BE2C (cell line): Measurements from ENCODE around the gene COL3A1.

ENCODE experiments used
- DNase-seq: peaks from one replicate; pipeline ENCODE4 v3.0.0-alpha.2; 2020
- H3K27me3 ChIP-seq: fragments of 250-450 bp; sonication (Bioruptor Pico); 2 replicates; pipeline ENCODE4 v1.5.1; 2020; ENCODE audit warnings: mild to moderate bottlenecking
- H3K36me3 ChIP-seq: fragments of 250-450 bp; sonication (Bioruptor Pico); 2 replicates; pipeline ENCODE4 v1.5.1; 2020; ENCODE audit warnings: mild to moderate bottlenecking
- H3K4me1 ChIP-seq: fragments of 250-450 bp; sonication (Bioruptor Pico); 2 replicates; pipeline ENCODE4 v1.5.1; 2020
- H3K4me3 ChIP-seq: 2 replicates; pipeline ENCODE4 v1.5.1; 2011; ENCODE audit warnings: low read depth, low read length
- H3K9me3 ChIP-seq: fragments of 250-450 bp; sonication (Bioruptor Pico); 2 replicates; pipeline ENCODE4 v1.5.1; 2020
- CTCF ChIP-seq: IDR thresholded peaks from 2 replicates; pipeline ENCODE4 v1.5.1; 2012; ENCODE audit warnings: mild to moderate bottlenecking, low read depth, low read length

The COL3A1 gene

GRCh38 chr2:188949046-188949818 is 24.9 kb upstream of the COL3A1 start:
- no peak for DNase-seq
- no peaks in the 10 kb centered on the region for H3K27me3 ChIP-seq
- H3K9me3 ChIP-seq, result no peaks in the 10 kb centered on the region
- TF ChIP-seq CTCF, result no peak
- H3K4me1 ChIP-seq, result no peaks in the 10 kb centered on the region
- H3K36me3 ChIP-seq, result no peaks in the 10 kb centered on the region
- H3K4me3 ChIP-seq, result no peak overlapping the region

DNA sequence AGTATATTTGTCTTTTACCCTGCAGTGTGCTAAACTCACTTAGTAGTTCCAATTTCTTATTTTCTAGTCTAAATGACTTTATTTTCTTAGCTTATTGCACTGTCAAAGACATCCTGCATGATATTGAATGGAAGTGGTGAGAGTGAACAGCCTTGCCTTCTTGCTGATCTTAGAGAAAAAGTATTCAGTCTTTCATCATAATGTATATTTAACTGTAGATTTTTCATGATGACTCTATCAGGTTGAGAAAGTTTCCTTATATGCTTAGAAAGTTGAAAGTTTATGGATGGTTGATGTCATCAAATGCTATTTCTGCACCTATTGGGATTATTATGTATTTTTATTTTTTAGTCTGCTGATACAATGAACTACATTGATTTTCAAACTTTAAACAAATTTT is 21.3 kb upstream of the COL3A1 start:
- no peaks in the 10 kb centered on the region for H3K36me3 ChIP-seq
- no peaks in the 10 kb centered on the region for H3K27me3 ChIP-seq
- H3K4me3 ChIP-seq, result no peak overlapping the region
- no peak for DNase-seq
- TF ChIP-seq CTCF, result no peak
- no peaks in the 10 kb centered on the region for H3K9me3 ChIP-seq
- H3K4me1 ChIP-seq, result no peaks in the 10 kb centered on the region

DNA sequence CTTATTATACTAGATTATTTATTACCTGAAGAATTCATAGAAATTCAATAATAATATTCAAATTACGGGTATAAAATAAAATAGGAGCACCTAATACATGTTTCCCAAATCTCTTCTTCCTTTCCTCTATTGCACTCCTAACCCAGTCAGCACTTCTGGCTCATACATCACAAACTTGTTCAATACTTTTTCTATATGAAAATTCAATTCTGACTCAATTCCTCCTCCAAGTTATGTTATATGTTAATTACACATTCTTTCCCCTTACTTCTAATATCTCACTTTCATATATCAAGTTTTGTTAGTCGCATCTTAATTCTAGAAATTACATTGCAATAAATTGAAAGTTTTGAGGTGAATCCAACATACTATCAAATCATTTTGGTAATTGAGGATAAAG is 17.9 kb upstream of the COL3A1 start:
- no peaks in the 10 kb centered on the region for H3K36me3 ChIP-seq
- no peaks in the 10 kb centered on the region for H3K9me3 ChIP-seq
- no peak for TF ChIP-seq CTCF
- H3K27me3 ChIP-seq, result no peaks in the 10 kb centered on the region
- no peak overlapping the region for H3K4me3 ChIP-seq
- no peaks in the 10 kb centered on the region for H3K4me1 ChIP-seq
- no peak for DNase-seq

- Histone ChIP-seq H3K9me3 (no peaks in the 10 kb centered on the region), H3K27me3 (no peaks in the 10 kb centered on the region), H3K4me3 (no peak overlapping the region), H3K4me1 (no peaks in the 10 kb centered on the region), H3K36me3 (no peaks in the 10 kb centered on the region)
- TF ChIP-seq CTCF, result no peak
- DNase-seq, result no peak
Observed at GRCh38 chr2:188956961-188957360, 17.2 kb upstream of the COL3A1 start.

DNA sequence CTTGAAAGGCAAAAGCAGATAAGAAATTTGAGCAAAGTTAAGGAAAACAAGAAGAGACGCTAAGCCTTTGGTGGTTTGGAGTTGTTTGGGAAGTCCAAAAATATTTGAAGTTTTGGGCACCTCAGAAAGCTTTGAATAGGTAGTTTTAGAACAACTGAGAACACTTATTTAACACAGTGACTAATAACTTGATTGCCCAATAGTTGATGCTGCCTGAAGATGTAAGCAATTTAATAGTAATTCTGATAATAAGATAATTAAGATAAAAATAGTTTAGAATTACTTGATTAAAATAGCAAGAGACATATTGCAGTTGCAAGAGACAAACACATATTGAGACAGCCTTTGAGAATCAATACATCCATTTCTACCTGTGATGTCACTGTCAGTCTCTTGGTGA is 16.5 kb upstream of the COL3A1 start:
- Histone ChIP-seq H3K27me3 (no peaks in the 10 kb centered on the region), H3K36me3 (no peaks in the 10 kb centered on the region)
- no peak for TF ChIP-seq CTCF

GRCh38 chr2:188963741-188964140 is 10.4 kb upstream of the COL3A1 start:
- Histone ChIP-seq H3K9me3 (no peaks in the 10 kb centered on the region), H3K36me3 (no peaks in the 10 kb centered on the region), H3K4me1 (no peaks in the 10 kb centered on the region), H3K4me3 (no peak overlapping the region), H3K27me3 (no peaks in the 10 kb centered on the region)
- no peak for TF ChIP-seq CTCF
- no peak for DNase-seq

More for the DNA sequence above, 16.5 kb upstream of the COL3A1 start:
- DNase-seq, result no peak
- Histone ChIP-seq H3K9me3 (no peaks in the 10 kb centered on the region), H3K4me1 (no peaks in the 10 kb centered on the region), H3K4me3 (no peak overlapping the region)
